Measurements from ENCODE around the gene SDK2. TPM values are rescaled to one million over a fixed set of nuclear protein-coding genes. Genes with fewer than 3 reads are reported as not detected.
"Not testable (repeated sequence)": the region's sequence is repeated elsewhere in the genome, so short reads cannot be mapped to it uniquely, and the experiment has no call there.

The SDK2 gene
- total RNA-seq, 1 experiment from 2014 or later = 0.30 TPM

DNA sequence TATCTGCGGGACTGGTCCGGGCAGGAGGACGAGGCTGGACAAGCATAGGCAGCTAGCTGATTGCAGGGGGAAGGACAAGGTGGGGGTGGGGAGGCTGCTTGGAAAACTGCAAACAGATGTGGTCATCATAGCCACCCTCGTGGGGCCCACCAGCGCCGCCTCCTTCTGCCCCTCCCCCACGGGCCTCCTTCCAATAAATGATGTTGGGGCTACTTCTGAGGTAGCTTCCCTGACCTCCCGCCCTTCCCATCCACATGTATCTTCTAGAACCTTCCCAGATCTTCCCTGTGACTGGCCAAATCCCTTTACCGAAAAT is 320.1 kb downstream of the SDK2 start:
- DNase-seq (ENCODE audit: low read depth) = no peak

DNA sequence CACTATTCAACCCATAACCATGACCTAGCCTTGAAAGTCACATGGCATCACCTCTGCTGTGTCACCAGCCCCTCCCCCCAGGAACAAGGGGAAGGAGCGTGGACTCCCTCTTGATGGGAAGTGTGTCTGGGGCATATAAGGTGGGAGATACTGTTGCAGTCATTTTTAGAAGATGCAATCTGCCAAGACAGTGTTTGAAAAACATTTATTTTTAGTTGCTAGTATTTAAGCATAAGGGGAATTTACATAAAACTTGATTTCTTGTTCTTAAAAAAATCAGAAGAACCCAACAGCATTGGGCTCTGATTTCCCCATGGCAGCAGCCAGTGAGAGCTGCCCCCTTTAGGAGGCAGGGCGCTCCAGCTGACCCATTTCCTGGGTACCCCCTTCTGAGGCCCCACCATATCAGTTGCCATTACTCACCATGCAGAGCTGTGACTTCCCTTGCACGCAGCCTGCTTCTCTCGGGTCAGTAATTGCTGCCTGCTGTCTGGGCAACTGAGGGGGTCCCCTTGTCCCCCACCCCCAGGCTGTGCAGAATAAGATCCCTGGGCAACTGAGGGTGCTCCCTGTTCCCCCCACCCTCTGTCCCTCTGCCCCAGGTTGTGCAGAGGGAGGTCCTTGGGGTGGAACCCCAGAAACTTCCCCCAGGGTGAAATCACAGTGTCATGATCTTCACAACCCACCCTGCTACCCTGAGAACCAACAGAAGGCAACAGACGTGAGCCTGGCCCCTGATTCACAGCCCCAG is 320.7 kb downstream of the SDK2 start:
- no peak for DNase-seq (ENCODE audit: low read depth)

DNA sequence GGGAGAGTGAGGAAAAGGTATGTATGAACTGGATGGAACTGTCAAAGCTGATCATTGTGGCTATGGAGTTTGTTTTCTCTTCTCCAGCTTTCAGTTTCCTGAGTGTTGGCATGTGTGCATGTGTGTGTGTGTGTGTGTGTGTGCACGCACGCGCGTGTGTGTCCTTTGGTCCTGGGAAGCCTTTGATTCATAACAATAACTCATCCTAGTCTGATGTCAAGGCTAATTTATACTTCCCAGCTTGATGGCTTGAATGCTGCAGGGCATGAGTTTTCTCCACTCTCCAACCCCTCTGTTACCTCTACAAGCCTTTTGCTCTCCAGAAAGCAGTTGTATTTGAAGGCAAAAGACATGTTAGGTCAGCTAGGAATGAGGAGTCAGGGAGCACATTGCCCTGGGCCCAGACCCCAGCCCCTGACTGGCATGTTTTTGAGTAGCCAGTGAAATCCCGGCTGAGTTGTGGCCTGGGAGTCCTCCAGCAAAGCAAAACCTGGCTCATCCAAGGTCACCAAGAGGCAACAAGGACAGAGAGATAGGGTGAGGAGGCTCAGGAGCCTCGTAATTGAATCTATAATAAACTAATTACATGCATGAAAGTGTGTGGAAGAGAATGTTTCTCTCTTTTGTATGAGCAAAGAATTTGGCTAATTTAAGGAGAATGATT is 323.5 kb downstream of the SDK2 start:
- DNase-seq (ENCODE audit: low read depth) = peak; percentile 46

DNA sequence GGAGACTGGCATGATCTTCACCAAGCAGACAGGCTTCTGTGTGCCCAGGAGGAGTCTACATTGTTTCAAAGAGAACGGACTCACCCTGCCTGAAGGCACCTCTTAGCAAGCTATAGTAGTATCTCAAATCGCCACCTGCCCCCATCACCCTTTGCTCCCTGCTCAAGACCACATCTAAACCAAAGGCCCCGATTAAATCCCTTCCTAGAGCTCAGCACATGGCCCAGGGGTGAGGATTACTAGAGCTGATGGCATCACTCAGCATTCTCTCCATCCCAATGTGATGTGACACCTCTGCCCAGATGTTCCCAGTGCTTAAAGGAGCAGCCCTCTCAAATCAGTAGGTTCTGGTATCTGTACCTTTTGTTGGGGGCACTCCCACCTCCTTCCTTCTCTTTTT is 324.5 kb downstream of the SDK2 start:
- DNase-seq (ENCODE audit: low read depth) = no peak

DNA sequence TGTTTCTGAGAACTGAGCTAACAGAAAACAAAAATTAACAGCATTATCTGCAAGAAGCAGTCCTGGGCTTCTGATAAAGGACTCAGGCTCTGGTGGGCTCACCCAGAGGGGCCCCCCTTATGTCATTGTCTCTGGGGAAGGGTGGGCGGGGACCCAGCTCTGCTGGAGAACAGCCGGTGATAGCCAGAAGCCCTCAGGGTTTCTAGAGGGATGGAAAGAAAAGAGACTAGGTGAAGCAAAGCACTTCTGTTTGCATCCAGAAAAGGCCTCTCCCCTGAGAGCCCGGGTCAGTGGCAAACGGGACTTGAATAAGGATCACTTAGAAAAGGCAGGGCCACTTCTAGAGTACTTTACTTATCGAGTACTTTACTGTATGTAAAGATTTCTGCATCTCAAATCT is 325.4 kb downstream of the SDK2 start:
- no peak for DNase-seq (ENCODE audit: low read depth)

DNA sequence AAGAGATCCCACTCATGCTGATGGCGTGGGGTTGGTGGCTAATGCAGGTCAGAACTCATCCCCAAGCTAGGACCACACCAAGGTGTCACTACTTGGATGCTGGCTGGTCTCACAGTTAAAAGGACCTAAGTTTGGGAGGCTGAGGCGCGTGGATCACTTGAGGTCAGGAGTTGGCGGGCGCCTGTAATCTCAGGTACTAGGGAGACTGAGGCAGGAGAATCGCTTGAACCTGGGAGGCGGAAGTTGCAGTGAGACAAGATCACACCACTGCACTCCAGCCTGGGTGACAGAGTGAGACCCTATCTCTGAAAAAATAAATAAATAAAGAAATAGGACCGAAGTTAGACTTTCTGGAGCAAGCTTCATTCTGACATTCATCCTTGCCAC is 325.8 kb downstream of the SDK2 start:
- no peak for DNase-seq (ENCODE audit: low read depth)

DNA sequence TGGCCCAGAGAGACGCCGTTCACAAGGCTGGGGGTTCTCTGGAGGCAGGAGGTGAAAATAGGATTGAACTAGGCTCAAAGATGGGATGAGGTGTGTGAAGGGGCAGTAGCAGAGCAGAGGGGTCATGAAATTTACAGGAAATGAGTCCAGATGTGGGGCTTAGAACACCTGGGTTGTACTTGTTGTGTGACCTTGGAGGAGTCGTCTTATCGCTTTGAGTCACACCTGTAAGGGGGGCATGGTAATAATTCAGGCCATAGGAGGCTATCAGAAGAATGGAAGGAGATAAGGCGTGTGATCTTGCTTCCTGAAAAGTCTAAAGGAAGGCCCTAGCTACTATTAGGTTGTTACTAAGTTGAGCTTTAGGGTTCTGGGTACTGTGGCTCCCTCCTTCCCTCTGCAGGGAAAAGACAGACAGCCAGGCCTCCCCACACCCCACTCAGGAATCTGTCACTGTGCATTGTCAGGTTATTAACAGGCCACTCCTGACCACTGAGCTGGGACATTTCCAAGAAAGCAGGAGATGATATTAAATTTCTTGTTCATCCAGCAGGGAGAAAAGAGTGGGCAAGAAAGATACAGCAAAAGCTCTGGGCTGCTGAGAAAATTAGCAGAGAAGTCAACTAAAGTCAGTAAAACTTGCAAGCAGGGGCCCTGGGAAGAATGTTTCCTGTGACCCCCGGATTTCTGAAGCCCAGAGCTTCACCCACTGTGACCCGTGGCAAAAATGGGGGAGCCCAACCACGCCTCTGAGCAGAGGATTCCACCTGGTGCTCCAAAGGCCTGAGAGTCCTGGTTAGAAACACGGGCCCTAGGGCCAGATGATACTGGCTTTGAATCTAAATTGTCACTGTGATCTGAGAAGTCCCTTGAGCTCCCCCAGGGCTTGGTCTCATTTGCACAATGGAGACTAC is 326.5 kb downstream of the SDK2 start:
- DNase-seq (ENCODE audit: low read depth) = no peak

DNA sequence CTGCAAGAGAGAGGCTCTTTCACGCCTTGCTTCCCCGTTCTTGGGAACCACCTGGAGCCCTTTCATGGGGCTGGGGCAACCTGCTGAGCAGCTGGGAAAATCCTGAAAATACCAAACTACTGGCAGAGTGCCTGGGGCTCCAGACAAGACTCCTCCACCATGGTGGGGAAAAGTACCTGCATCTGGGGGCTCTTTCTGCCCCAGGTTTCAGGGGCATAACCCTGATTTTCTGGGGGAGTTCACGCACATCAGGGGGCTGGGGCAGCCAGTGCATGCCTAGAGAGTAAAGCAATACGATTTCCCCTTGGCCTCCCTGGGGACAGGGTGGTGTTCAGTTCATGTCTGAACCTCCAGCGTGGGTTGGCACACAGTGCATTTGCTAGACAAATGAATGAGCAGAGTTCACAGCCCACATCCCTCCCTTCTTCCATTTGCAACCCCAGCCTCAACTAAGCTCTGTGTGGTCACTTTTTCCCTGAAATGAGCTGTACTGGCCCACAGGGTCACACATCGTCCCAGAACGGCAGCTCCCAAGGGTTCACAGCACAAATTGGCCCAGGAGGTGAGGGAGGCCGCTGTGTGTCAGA is 327.2 kb downstream of the SDK2 start:
- no peak for DNase-seq (ENCODE audit: low read depth)

DNA sequence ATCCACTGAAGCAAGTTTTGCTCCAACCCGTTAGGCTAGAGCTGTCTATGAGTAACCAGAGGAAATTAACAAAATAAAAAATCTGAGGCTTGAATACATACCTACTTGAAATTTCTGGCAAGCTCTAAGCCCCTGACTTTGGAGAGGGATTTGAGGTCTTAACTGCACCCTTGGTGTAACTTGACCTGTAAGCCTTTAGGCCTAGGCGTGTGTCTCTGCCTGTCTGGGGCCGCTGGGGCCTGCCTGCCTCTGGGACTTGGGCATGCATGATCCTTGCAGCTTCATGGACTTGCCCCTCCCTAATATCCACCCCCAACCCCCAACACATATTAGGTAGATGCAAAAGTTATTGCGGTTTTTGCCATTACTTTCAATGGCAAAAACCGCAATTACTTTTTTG is 328.8 kb downstream of the SDK2 start:
- no peak for DNase-seq (ENCODE audit: low read depth)

DNA sequence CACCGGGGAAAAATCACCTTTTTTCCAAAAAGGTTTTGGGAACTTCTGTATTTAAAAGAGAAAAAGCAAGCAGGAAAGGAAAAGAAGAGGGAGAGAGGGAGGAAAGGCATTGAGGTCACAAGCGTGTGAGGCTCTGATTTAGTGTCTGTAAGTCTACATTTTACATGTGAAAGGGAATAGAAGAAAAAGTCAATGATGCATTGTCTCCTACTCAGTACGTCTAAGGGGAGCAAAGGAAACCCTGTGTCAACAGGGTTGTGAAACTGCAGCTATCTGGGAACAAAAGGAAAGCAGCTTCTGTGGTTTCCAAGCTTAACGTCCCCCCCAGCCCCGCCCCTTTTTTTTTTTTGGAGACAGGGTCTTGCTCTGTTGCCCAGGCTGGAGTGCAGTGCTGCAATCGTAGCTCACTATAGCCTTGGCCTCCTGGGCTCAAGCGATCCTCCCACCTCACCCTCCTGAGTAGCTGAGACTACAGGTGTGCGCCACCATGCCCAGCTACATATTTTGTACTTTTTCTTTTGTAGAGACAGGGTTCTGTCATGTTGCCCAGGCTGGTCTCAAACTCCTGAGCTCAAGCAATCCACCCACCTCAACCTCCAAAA is 330.6 kb downstream of the SDK2 start:
- DNase-seq (ENCODE audit: low read depth) = no peak

DNA sequence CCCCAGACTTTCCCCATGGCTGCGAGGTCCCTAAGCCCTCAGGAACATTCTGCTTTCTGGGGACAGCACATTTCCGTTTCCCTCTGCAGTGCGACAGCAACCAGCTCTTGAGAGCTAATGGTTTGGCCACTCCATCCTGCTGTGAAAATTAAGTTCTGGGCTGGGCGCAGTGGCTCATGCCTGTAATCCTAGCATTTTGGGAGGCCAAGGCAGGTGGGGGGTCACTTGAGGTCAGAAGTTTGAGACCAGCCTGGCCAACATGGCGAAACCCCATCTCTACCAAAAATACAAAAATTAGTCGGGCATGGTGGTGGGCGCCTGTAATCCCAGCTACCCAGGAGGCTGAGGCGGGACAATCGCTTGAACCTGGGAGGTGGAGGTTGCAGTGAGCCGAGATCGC is 331.4 kb downstream of the SDK2 start:
- not testable (repeated sequence) for DNase-seq (ENCODE audit: low read depth)

DNA sequence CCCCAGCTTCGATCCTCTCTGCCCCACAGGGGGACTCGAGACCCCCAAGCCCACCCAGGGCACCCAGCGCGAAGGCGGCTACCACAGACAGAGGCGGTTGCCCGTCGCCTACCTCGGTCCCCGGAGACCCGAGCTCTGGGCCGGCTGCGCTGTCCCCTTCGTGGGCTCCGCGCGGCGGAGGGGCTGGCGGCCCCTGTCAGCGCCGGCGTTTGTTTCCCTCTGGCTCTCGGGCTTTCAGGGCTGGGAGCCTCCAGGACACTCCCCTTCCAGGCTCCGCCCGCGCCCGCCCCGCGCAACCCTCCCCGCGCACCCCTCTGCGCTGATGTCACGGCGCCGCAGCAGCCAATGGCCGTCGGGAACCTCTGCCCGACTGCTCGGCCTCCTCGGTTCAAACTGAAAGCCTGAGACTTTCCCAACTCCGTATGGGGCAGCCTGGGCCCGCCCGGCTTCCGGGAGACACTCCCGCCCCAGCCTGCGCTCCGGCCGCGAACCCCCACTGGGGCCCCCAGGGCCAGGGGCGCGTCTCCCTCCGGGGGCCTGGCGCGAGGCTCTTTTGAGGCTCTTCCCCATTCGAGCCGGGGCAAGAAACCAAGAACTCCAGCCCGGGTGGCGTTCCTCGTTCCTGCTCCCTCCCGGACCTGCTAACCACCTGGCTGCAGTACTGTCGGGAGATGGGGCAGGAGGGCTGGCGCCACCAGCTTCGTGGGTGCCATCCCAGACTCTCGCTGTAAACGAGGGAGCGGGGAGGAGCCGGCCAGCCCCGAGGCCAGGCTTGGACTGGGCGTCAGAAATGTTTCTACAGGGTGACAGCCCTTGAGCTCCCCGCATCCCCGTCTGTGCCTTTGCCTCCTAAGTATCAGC is 332.2 kb downstream of the SDK2 start, which contains the start of gene CDC42EP4:
TSS of gene CDC42EP4 (minus strand) at position 221 of the 861 bp plus-strand sequence. CDS start 25,501 bp downstream, outside the sequence.
- DNase-seq (ENCODE audit: low read depth) = peak; percentile 92

DNA sequence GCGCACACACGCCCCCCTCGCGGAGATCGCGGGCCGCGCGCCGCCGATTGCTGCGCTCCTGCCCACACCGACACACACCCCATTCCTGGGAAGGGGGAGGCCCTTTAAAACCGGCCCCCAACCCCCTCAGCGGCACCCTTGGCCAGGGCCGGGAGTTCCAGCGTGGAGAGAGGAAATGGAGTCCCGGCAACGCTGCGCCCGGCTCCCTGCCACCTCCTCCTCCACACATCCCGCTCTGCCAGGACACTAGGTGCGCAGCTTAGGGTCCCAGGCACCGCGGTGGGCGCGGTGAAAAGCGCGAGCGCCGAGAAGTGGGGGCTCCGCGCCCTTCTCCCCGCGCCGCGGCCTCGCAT is 332.8 kb downstream of the SDK2 start:
- DNase-seq (ENCODE audit: low read depth) = no peak

DNA sequence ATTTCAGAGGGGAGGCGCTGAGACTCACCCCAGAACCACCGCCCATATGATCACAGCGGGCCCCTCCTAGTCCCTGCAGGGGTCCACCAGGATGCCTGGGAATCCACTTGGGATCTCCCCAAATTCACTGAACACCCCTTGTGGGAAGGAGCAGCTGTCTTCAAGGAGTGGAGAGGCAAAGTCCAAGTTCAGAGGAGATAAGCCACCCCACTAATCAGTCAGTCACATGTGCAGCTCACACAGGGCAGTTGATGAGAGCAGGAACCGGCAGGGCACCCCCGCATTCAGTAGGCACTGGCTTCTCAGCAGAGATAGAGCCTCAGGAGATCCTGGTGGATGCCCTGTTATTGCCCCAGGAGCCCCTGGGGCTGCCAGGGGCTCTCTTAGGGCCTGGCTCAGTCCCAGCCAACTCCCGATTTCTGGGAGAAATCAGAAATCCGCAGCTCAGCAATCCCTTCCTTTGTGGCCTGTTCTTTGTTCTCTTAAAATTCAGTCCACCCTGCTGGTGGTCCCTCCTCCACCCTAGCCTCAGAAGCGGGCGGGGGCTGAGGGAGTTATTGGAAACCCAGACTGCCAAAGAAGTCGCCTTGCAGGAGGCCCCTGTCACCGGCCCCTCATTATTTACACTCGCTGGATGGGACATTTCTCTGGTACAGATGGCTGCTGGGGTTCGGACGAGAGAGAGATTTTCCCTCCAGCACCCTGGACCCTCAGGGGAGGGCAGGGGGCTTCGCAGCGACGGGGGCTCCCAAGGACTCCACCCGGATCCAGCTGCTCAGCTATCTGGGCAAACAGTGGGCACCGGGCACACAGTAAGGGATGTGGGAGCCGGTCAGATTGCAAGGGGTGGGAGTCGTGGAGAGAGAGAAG is 334.3 kb downstream of the SDK2 start:
- no peak for DNase-seq (ENCODE audit: low read depth)

DNA sequence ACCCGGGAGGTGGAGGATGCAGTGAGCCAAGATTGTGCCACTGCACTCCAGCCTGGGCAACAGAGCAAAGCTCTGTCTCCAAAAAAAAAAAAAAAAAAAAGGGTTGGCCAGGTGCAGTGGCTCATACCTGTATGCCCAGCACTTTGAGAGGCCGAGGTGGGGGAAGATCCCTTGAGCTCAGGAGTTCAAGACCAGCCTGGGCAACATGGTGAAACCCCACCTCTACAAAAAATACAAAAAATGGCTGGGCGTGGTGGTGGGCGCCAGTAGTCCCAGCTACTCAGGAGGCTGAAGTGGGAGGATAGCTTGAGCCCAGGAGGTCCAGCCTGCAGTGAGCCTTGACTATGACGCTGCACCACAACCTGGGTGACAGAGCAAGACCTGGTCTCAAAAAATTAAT is 335.3 kb downstream of the SDK2 start:
- not testable (repeated sequence) for DNase-seq (ENCODE audit: low read depth)

DNA sequence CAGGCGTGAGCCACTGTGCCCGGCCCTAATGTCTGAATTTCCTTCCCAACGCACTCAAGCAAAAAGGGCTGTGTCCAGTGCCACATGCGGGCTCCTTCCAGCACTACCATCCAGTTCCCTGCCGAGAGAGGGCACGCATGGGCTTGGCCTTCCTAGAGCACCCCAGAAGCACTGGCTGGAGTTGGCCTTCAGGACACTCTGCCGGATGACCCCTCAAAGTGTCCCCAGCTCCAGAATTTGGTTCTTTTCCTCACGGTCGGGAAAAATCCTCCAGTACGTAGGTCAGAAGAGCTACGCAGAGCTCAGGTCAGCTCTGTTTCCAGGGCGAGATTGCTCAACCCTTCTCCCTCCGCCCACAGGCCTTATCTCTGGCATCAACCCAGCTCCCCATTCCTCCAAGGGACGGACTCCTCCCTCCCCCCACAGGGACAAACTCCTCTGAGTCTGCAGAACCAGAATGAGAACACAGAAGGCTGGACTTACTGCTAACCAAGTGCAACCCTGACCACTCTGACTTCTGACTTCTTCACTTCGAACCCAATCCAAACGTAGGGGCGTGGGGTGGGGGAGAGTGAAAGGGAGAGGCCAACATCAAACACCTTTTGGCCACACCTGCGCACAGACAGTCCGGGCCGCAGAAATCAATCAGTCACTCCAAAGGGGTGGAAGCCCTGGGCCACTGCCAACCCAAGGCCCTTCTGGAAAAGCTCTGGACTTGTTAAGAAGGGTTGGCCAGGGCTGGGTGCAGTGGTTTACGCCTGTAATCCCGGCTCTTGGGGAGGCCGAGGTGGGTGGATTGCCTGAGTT is 336.0 kb downstream of the SDK2 start:
- peak; percentile 84 for DNase-seq (ENCODE audit: low read depth)

DNA sequence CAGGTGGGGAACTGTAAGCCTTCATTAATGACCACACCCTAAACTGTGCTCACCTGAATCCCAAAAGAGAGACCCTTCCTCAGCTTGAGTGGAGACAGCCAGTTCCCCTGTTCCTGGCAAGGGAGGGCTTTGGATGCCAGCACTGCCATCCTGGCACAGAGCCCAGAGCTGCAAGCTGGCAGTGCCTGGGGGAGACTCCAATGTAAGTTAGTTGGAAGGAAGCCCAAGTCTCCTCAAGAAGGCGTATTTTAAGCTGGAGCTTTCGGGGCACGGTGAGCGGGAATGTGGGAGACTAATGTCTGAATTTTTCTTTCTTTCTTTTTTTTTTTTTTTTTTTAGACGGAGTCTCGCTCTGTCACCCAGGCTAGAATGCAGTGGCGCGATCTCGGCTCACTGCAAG is 337.1 kb downstream of the SDK2 start:
- DNase-seq (ENCODE audit: low read depth) = peak; percentile 67

DNA sequence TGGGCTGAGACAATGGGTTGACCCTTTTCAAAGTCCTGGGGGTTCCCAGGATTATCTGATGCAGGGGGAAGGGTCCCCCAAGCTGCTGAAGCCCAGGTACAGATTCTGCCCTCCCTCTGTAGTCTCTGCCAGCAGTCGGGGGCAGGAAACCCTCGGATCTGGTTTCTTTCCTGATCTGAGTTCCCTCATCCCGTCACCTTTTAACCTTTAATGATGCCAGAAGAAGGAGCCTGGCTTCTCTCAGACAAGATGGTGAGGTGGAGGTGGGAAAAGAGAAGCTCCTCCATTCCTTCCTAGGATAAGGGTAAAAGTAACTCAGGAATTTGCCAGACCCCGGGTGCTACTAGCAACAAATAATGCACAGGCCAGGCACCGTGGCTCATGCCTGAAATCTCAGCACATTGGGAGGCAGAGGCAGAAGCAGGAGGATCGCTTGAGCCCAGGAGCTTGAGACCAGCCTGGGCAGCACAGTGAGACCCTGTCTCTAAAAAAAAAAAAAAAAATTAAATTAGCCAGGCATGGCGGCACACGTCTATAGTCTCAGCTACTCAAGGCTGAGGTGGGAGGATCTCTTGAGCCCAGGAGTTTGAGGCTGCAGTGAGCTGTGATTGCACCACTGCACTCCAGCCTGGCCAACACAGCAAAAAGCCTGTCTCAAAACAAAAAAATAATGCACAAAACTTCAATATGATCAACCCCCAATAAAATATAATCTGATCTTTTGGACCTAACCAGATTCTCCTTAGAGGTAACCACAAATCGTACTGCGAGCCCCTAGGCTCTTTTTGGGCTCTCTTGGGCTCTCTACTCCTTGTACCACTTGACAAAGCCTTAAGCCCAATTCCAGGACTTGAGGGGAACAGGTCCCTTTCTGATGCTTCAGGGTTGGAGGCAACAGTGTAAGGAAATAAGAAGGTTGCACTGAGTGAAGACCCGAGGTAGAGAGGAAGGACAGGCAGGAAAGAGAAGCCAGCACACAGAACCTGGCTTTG is 338.1 kb downstream of the SDK2 start:
- no peak for DNase-seq (ENCODE audit: low read depth)

Measured in M059J (cell line).